Measurements from ENCODE around the gene PEX6.
"Not testable (repeated sequence)": the region's sequence is repeated elsewhere in the genome, so short reads cannot be mapped to it uniquely, and the experiment has no call there.

The PEX6 gene

DNA sequence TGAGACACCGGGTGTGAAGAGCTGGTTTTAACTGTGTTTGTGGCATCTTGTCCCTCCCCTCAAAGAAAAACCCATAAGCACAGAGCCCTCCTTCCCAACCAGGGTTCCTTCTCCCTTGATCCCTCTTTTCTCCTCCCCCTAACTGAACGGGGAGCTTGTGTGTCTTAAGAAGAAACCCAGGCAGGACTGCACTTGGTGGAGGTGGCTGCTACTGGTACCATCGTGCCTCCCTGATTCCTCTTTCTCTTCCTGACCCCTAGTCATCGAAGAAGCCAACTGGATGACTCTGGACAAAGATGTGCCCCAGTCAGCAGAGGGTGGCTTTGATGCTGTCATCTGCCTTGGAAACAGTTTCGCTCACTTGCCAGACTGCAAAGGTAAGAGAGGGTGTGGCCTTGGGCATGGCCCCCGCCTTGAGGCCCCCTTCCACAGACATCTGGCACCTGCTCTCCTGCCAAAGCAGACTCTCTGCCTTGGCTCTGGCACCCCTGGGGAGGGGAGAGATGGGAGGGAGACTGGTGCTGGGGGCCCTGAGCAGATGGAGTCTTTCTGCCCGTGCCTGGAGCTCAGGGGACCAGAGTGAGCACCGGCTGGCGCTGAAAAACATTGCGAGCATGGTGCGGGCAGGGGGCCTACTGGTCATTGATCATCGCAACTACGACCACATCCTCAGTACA, 16.3 kb downstream of the PEX6 start:
- DNase-seq: no peak

- no peak for DNase-seq
These were observed 16.9 kb downstream of the PEX6 start for GRCh38 chr6:42962096-42962495.

DNA sequence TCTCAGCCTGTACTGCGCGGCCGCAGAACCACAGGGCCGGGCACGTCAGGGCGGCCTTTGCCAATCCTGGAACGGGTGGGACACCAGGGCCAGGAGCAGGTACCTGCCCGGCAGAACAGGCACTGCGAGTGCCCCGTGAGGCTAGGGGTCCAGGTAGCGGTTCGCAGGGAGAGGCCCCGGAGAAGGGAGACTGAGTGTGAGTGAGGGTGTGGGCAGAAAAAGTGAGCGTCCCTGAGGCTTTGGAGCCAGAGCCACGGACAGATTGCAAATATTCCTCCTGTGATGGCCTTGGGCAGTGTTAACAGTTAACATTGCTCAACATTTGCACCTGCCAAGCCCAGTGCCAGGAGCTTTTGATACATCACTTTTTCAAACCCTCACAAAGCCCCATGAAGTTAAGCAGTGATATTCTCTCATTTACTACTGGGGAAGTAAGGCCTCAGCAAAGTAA, 17.9 kb downstream of the PEX6 start:
- no peak for DNase-seq

- no peak for DNase-seq
These were observed 18.6 kb downstream of the PEX6 start, which contains the start of gene GNMT for GRCh38 chr6:42960243-42961019. TSS of gene GNMT (plus strand) at chr6:42960754. CDS start at chr6:42960768, 14 bp downstream.

DNA sequence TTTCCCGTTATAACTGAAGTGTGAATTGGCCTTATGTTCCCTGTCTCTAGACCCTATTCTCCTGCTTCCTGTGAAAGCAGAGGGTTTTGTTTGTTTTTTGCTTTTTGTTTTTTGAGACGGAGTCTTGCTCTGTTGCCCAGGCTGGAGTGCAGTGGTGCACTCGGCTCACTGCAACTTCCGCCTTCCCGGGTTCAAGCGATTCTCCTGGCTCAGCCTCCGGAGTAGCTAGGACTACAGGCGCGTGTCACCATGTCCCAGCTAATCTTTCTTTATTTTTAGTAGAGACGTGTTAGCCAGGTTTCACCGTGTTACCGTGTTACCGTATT, 19.1 kb downstream of the PEX6 start:
- DNase-seq: no peak

- DNase-seq: no peak
These were observed 20.9 kb downstream of the PEX6 start for GRCh38 chr6:42958125-42958524.

DNA sequence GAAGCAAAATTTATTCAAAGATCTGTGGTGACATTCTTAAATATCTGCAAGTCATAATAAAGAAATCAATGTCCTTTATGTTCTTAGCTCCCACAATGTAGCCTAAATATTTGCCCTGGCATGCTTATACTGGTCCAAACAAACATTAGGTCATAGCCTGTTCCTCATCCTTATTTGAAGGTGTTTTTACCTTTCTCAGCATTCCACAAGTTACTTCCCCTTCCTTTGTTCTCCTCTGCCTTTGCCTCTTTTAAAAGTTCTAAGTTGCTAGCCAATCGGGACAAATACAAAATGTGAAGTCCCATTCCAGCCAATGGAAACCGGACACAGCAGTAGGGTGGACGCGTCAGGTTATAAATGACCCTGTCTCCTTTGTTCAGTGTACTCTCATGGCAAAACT, 24.6 kb downstream of the PEX6 start:
- DNase-seq: not testable (repeated sequence)

- DNase-seq: no peak
These were observed 26.6 kb downstream of the PEX6 start for GRCh38 chr6:42952389-42952788.

GRCh38 chr6:42947950-42948349, 31.0 kb downstream of the PEX6 start:
- no peak for DNase-seq

DNA sequence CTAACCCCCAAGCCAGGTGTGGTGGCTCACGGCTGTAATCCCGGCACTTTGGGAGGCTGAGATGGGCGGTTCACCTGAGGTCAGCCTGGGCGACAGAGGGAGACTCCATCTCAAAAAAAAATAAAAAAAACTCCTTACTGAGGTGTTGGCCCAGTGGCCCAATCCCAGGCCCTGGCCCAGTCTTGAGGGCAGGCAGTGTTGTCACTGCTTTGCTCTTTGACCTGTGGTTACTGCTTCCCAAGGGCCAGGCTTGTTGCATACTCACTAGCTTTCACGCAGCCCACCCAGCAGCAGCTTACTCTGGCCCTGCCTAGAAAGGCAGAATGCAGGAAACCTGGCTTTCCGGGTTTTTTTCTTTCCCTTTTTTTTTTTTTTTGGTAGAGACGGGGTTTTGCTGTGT, 36.5 kb downstream of the PEX6 start:
- DNase-seq: no peak

- not testable (repeated sequence) for DNase-seq
These were observed 37.6 kb downstream of the PEX6 start for GRCh38 chr6:42941356-42941755.

DNA sequence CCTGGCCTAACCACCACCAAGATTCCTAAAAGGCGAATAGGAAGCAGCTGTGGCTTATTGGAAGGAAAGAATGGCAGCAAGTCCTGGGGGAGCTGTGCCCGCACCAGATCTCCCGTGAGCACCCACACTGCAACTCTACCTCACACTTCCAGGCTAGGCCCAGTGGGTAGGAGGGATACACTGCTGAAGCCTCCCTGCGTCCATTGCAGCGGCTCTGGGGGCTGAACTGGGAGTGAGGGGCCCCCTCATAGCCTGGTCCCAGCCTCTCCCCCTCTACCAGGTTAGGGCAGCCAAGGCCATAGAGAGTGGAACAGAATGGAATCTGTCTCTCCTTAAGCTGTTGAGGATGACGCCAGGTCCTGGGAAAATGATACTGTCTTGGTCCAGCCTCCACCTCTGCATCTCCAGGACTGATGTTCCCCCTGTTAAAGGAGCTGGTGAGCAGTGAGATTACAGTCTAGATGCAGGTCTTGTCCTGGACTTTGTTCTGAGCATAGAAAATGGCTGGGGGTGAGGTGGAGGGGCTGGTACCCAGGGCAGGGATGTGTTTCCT, 38.4 kb downstream of the PEX6 start:
- DNase-seq: no peak

DNA sequence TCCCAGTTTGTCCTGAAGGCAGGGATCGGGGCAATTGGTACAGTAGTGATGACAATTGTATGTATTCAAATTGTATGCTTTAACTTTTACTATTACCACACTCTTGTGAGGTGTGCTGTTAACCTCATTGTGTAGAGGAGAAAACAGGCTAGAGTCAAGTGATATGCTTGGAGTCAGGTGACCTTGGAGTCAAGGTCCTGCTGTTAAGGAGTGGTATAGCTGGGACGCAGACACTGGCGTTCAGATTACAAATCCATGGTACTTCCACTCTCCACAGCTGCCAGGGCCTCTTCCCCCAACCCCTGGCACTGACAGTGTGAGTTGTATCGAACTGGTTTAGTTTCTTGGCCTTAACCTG, 39.2 kb downstream of the PEX6 start:
- no peak for DNase-seq

GRCh38 chr6:42938987-42939809, 39.8 kb downstream of the PEX6 start:
- no peak for DNase-seq

DNA sequence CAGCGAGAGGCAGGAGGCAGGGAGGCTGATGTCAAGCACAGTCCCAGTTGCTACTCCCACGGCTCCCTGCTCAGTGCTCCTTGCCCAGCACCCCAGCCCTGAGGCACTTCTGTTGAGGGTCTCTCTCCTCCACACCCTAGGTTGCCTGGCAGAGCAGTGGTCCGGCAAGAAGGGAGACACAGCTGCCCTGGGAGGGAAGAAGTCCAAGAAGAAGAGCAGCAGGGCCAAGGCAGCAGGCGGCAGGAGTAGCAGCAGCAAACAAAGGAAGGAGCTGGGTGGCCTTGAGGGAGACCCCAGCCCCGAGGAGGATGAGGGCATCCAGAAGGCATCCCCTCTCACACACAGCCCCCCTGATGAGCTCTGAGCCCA, 40.6 kb downstream of the PEX6 start:
- no peak for DNase-seq

DNA sequence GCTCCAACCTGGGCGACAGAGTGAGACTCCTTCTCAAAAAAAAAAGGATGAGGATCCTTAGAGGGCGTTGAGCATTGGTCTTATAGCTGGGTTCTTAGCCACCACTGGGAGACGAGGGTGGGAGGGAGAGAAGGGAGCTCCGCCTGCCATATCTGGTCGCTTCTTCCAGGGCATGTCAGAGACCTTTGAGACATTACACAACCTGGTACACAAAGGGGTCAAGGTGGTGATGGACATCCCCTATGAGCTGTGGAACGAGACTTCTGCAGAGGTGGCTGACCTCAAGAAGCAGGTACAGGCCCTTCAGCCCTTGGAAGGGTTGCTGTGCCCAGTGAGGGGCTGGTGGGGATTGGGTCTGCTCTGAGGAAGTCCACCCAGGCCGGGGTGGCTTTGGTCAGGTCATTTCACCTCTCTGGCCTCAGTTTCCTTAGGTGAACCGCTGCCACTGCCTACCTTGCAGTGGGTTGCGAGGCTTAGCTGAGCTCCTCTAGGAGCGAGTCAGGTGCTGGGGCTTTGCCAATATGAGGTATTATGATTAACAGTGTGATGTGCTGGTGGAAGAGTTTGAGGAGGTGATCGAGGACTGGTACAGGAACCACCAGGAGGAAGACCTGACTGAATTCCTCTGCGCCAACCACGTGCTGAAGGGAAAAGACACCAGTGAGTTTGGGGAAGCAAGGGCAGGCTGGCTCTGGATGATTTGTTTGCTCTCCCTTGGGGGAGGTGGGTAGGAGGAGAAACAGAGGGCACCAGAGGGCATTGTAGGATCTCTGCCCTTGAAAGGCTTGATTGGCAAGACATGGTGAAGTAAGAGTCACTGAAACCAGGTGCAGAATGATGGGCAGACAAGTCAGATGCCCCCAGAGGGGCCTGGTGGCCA, 41.2 kb downstream of the PEX6 start:
- DNase-seq: no peak

GRCh38 chr6:42936398-42936797, 42.6 kb downstream of the PEX6 start:
- DNase-seq: no peak

DNA sequence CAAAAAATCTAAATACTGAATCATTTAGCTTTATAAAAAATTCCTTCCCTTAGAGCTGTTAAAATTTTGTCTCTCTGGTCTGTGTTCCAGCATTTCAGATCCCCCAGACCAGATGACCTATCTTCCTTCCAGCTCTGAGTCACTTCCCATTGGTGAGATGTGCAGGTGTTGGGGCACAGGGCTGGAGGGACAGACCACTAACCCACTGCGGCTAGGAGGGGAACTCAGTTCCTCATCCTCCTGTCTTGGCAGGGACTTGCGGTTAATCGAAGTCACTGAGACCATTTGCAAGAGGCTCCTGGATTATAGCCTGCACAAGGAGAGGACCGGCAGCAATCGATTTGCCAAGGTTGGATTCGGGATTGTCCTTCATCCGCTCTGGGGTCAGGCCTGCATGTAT, 43.7 kb downstream of the PEX6 start:
- no peak for DNase-seq

- no peak for DNase-seq
These were observed 45.8 kb downstream of the PEX6 start for GRCh38 chr6:42933205-42933604.

GRCh38 chr6:42932412-42932811, 46.6 kb downstream of the PEX6 start:
- no peak for DNase-seq

- DNase-seq: no peak
These were observed 49.1 kb downstream of the PEX6 start for GRCh38 chr6:42929821-42930360.
